ENCODE measurements around the gene POMGNT2. TPM values are rescaled to one million over a fixed set of nuclear protein-coding genes. Genes with fewer than 3 reads are reported as not detected.

Gene POMGNT2
- total RNA-seq = 10 to 100 TPM; 12.7 to 14.5 TPM
- polyA plus RNA-seq (2013, experiment 1 of 2) = 20.4 TPM
- polyA plus RNA-seq (2013, experiment 2 of 2) = 18.7 TPM
- long read RNA-seq, experiment 1, transcript POMGNT2-201 (2 exons, 2,544 nt) = major isoform, 7 of 10 reads
- long read RNA-seq, experiment 1, partial matches to known transcripts = 0 of 10 reads
- long read RNA-seq, experiment 1, other reads (novel, unspliced or antisense) = 3 of 10 reads
- long read RNA-seq, experiment 2, transcript POMGNT2-201 (2 exons, 2,544 nt) = major isoform, 27 of 28 reads
- long read RNA-seq, experiment 2, partial matches to known transcripts = 1 of 28 reads
- long read RNA-seq, experiment 2, other reads (novel, unspliced or antisense) = 0 of 28 reads
- long read RNA-seq, experiment 3, transcript POMGNT2-201 (2 exons, 2,544 nt) = major isoform, 30 of 45 reads
- long read RNA-seq, experiment 3, partial matches to known transcripts = 15 of 45 reads
- long read RNA-seq, experiment 3, other reads (novel, unspliced or antisense) = 0 of 45 reads
- long read RNA-seq, experiment 4 = 0 reads

DNA sequence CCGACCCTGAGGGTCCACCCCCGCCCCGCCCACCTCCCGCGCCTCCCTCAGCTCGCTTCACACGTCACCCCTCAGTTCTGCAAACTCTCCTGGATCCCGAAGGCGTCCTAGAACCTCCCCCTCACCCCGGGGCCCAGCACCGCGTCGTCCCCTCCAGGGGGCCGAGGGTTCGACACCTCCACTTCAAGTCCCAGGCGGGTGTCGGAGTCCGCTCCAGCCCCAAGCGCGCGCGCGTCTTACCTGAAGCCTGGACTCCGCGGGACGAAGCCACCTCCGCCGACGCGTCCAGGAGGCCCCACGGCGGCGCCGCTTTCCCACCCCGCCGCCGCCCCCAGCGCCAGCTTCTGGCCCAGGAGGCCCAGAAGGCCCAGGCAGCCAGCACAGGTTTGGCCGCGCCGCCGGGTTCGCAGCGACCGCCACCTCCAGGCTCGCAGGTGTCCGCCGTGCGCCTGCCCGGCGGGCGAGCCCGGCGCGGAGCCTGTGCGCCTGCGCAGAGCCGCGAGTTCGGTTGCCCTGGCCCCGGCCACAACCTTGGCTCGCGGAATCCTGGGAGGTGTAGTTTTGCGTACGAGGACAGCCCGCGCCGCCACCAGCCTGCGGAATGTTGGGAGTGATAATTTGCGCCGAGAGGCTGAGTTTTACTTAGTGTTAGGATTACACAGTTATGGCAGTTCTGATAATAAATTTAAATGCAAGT, at the start of gene POMGNT2:
Gene POMGNT2, minus strand, starts transcription at position 484 of the 697 bp plus-strand sequence. CDS start 24,648 bp downstream, outside the sequence.
- Histone ChIP-seq H3K9me3 (ENCODE audit: control insufficient read depth, low read length) (no peaks in the 10 kb centered on the region), H3K36me3 (ENCODE audit: control insufficient read depth, insufficient read depth, low read length) (no peaks in the 10 kb centered on the region), H3K9ac (ENCODE audit: extremely low read depth, low read length, poor library complexity, severe bottlenecking) (peak within 1 kb of the TSS; percentile 26), H3K4me3 (ENCODE audit: low read length) (peak within 1 kb of the TSS; percentile 77), H3K27me3 (ENCODE audit: control insufficient read depth, insufficient read depth, low read length, poor library complexity, severe bottlenecking) (peaks cover 20% of the 10 kb centered on the region), H3K4me1 (ENCODE audit: control insufficient read depth, insufficient read depth, low read length) (no peaks in the 10 kb centered on the region), H3K27ac (ENCODE audit: low read depth, low read length) (no peak within 1 kb of the TSS)
- Mint-ChIP-seq H3K4me3 (peak within 1 kb of the TSS; percentile 50), H3K9me3 (no peaks in the 10 kb centered on the region), H3K4me1 (peaks cover 10% of the 10 kb centered on the region), H3K27ac (no peak within 1 kb of the TSS), H3K36me3 (ENCODE audit: low read depth) (no peaks in the 10 kb centered on the region), H3K27me3 (ENCODE audit: insufficient read depth) (peaks cover 33% of the 10 kb centered on the region)
- 1 to 2% methylated on average over 31 to 71 of the region's 71 CpGs for WGBS, 2 experiments (ENCODE audit: insufficient coverage in 1 of 2, insufficient read length in 1 of 2)
- TF ChIP-seq, protein P1, sequence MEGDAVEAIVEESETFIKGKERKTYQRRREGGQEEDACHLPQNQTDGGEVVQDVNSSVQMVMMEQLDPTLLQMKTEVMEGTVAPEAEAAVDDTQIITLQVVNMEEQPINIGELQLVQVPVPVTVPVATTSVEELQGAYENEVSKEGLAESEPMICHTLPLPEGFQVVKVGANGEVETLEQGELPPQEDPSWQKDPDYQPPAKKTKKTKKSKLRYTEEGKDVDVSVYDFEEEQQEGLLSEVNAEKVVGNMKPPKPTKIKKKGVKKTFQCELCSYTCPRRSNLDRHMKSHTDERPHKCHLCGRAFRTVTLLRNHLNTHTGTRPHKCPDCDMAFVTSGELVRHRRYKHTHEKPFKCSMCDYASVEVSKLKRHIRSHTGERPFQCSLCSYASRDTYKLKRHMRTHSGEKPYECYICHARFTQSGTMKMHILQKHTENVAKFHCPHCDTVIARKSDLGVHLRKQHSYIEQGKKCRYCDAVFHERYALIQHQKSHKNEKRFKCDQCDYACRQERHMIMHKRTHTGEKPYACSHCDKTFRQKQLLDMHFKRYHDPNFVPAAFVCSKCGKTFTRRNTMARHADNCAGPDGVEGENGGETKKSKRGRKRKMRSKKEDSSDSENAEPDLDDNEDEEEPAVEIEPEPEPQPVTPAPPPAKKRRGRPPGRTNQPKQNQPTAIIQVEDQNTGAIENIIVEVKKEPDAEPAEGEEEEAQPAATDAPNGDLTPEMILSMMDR (conservative IDR thresholded peaks at IDR 0.05) = no peak
- peak; percentile 97 for DNase-seq

DNA sequence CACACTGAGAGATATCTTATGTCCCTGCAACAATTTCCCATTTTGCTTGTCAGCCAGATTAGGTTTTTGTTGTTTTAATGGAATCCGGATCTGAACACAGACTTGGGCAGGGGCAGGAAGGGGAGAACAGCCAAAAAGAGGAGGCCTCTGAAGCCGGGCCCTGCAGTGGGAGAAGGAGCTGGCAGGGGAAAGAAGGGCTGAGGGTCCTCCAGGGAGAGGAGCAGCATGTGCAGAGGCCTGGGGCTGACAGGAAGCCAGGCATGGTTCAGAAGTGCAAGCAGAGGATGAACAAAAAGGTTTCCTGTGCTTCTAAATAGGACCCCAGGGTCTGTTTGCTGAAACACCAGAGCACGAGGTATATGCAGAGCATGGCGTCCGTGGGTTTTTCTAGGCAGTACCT, 49.1 kb upstream of the POMGNT2 start:
- Histone ChIP-seq H3K9me3 (ENCODE audit: control insufficient read depth, low read length) (no peaks in the 10 kb centered on the region), H3K36me3 (ENCODE audit: control insufficient read depth, insufficient read depth, low read length) (no peaks in the 10 kb centered on the region), H3K4me1 (ENCODE audit: control insufficient read depth, insufficient read depth, low read length) (no peaks in the 10 kb centered on the region), H3K27me3 (ENCODE audit: control insufficient read depth, insufficient read depth, low read length, poor library complexity, severe bottlenecking) (peaks cover 24% of the 10 kb centered on the region), H3K27ac (ENCODE audit: low read depth, low read length) (no peak overlapping the region), H3K4me3 (ENCODE audit: low read length) (no peak overlapping the region), H3K9ac (ENCODE audit: extremely low read depth, low read length, poor library complexity, severe bottlenecking) (no peak overlapping the region)
- no peak for DNase-seq
- Mint-ChIP-seq H3K4me3 (no peak overlapping the region), H3K9me3 (no peaks in the 10 kb centered on the region), H3K4me1 (peaks cover 5% of the 10 kb centered on the region), H3K36me3 (ENCODE audit: low read depth) (no peaks in the 10 kb centered on the region), H3K27ac (no peak overlapping the region), H3K27me3 (ENCODE audit: insufficient read depth) (peaks cover 39% of the 10 kb centered on the region)
- WGBS, 2 experiments (ENCODE audit: insufficient coverage in 1 of 2, insufficient read length in 1 of 2) = 92 to 100% methylated on average over 3 to 5 of the region's 5 CpGs
- TF ChIP-seq, protein P1 (conservative IDR thresholded peaks at IDR 0.05) = no peak

DNA sequence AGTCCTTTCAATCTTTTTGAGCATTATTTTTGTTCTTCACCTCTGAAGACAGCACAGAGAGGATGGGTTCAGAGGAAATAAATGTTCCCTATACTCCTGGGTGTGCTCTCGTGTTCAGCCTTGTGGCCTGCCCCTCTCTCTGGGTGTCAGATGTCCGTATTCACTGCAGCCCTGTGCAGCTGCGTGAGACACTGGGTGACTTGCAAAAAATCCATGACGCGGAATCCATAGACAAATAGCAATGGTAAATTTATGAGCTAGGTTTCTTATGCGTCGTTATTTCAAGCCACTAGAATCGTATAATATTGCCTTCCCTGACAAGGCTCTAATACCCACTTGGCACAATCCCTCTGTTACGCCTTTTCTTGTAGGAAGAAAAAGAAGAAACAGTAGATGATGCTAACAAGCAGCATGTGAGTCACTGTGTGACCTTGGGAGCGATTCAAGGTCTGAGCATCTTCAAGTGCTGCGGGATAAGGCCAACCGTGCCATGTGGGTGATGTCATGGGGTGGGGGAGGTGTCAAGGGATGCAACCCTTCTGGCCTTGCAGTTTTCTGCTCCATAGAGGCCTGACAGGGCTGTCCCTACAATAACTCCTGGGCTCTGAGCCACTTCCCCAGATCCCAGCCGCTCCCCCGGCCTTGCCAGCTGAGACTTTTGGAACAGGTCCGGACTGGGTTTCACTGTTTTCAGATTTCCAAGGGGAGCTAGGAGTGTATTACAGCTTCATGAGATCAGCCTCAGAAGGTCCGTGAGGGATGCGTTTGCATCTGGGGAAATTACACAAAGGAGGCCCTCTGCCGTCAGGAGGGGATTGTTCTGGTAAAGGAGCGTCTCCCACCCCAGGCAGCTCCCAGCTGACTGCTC, 47.6 kb upstream of the POMGNT2 start:
- Histone ChIP-seq H3K36me3 (ENCODE audit: control insufficient read depth, insufficient read depth, low read length) (no peaks in the 10 kb centered on the region), H3K27me3 (ENCODE audit: control insufficient read depth, insufficient read depth, low read length, poor library complexity, severe bottlenecking) (peaks cover 24% of the 10 kb centered on the region), H3K9me3 (ENCODE audit: control insufficient read depth, low read length) (no peaks in the 10 kb centered on the region), H3K27ac (ENCODE audit: low read depth, low read length) (peak overlapping the region; percentile 27), H3K9ac (ENCODE audit: extremely low read depth, low read length, poor library complexity, severe bottlenecking) (no peak overlapping the region), H3K4me3 (ENCODE audit: low read length) (no peak overlapping the region), H3K4me1 (ENCODE audit: control insufficient read depth, insufficient read depth, low read length) (no peaks in the 10 kb centered on the region)
- WGBS, 2 experiments (ENCODE audit: insufficient coverage in 1 of 2, insufficient read length in 1 of 2) = 87% methylated on average over 15 to 19 of the region's 19 CpGs
- Mint-ChIP-seq H3K9me3 (no peaks in the 10 kb centered on the region), H3K4me3 (no peak overlapping the region), H3K36me3 (ENCODE audit: low read depth) (no peaks in the 10 kb centered on the region), H3K27me3 (ENCODE audit: insufficient read depth) (peaks cover 35% of the 10 kb centered on the region), H3K4me1 (peaks cover under 1% of the 10 kb centered on the region), H3K27ac (no peak overlapping the region)
- TF ChIP-seq, protein P1 (conservative IDR thresholded peaks at IDR 0.05) = peak; percentile 32
- DNase-seq = no peak
